ENCODE measurements around the gene CPZ.

Gene CPZ

GRCh38 chr4:8592366-8593263, at the start of gene CPZ:
CPZ (plus strand) TSS chr4:8592765; CDS start chr4:8592834, 69 bp downstream.
- FAIRE-seq (no peak), DNase-seq (ENCODE audit: insufficient read length, low spot score) (no peak)

GRCh38 chr4:8542776-8543525, 49.6 kb upstream of the CPZ start:
- DNase-seq (ENCODE audit: insufficient read length, low spot score) = no peak

GRCh38 chr4:8543623-8544022, 48.9 kb upstream of the CPZ start:
- no peak for DNase-seq (ENCODE audit: insufficient read length, low spot score)
- FAIRE-seq = no peak

More at GRCh38 chr4:8542776-8543525, 49.6 kb upstream of the CPZ start:
- FAIRE-seq = no peak

- DNase-seq (ENCODE audit: insufficient read length, low spot score) (no peak), FAIRE-seq (no peak)
Observed at GRCh38 chr4:8544282-8544681, 48.3 kb upstream of the CPZ start.

- FAIRE-seq = no peak
- DNase-seq (ENCODE audit: insufficient read length, low spot score) = no peak
Observed at GRCh38 chr4:8544741-8545438, 47.7 kb upstream of the CPZ start.

GRCh38 chr4:8545439-8545765, 47.2 kb upstream of the CPZ start:
- FAIRE-seq (no peak), DNase-seq (ENCODE audit: insufficient read length, low spot score) (no peak)

GRCh38 chr4:8546766-8547107, 45.8 kb upstream of the CPZ start:
- no peak for FAIRE-seq
- DNase-seq (ENCODE audit: insufficient read length, low spot score) = no peak

GRCh38 chr4:8547108-8547911, 45.3 kb upstream of the CPZ start:
- FAIRE-seq (no peak), DNase-seq (ENCODE audit: insufficient read length, low spot score) (peak; percentile 28)

- FAIRE-seq (no peak), DNase-seq (ENCODE audit: insufficient read length, low spot score) (no peak)
Observed at GRCh38 chr4:8547912-8548730, 44.4 kb upstream of the CPZ start.

- FAIRE-seq (no peak), DNase-seq (ENCODE audit: insufficient read length, low spot score) (no peak)
Observed at GRCh38 chr4:8548731-8549351, 43.7 kb upstream of the CPZ start.

GRCh38 chr4:8549352-8549931, 43.1 kb upstream of the CPZ start:
- DNase-seq (ENCODE audit: insufficient read length, low spot score) (no peak), FAIRE-seq (no peak)

GRCh38 chr4:8550691-8551090, 41.9 kb upstream of the CPZ start:
- DNase-seq (ENCODE audit: insufficient read length, low spot score) (no peak), FAIRE-seq (no peak)

GRCh38 chr4:8552024-8552423, 40.5 kb upstream of the CPZ start:
- FAIRE-seq (no peak), DNase-seq (ENCODE audit: insufficient read length, low spot score) (no peak)

GRCh38 chr4:8552581-8553205, 39.9 kb upstream of the CPZ start:
- no peak for FAIRE-seq

GRCh38 chr4:8553216-8553615, 39.3 kb upstream of the CPZ start:
- FAIRE-seq = no peak

More at GRCh38 chr4:8552581-8553205, 39.9 kb upstream of the CPZ start:
- DNase-seq (ENCODE audit: insufficient read length, low spot score) = no peak

GRCh38 chr4:8553991-8554405, 38.6 kb upstream of the CPZ start:
- FAIRE-seq (no peak), DNase-seq (ENCODE audit: insufficient read length, low spot score) (no peak)

More at GRCh38 chr4:8553216-8553615, 39.3 kb upstream of the CPZ start:
- no peak for DNase-seq (ENCODE audit: insufficient read length, low spot score)

- FAIRE-seq (no peak), DNase-seq (ENCODE audit: insufficient read length, low spot score) (no peak)
Observed at GRCh38 chr4:8554555-8555100, 37.9 kb upstream of the CPZ start.

- no peak for FAIRE-seq
- no peak for DNase-seq (ENCODE audit: insufficient read length, low spot score)
Observed at GRCh38 chr4:8555716-8556115, 36.8 kb upstream of the CPZ start.

Data from GM19239 (cell line).